GM18498 (cell line): ENCODE data around the gene CRTAP.
"Not testable (repeated sequence)": the region's sequence is repeated elsewhere in the genome, so short reads cannot be mapped to it uniquely, and the experiment has no call there.

ENCODE experiments used
- ATAC-seq: cut with Tn5 transposase; IDR thresholded peaks from one replicate; pipeline ENCODE4 v1.9.1; 2021; ENCODE audit warnings: mild to moderate bottlenecking, moderate library complexity; ENCODE audit not compliant: unreplicated experiment

CRTAP gene

DNA sequence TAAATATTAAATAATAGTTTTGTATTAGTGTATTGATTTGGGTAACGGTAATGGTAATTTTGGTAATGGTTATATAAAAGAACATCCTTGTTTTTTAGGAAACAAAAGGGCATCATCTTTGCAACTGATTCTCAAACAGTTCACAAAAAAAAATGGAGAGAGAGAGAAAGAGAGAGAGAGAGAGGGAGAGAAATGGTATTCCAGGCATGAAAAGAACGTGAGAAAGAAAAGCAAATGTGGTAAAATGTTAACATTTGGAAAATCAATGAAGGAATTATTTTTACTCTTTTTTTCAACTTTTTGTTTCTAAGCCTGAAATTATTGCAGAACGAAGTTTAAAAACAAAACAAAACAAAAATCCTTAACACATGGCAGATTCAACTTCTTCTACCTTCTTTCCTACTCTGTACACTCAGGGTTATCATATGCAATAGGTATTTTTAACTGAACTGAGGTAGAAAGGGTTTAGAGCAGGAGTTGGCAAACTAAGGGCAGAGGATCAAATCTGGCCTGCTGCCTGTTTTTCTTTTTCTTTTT, 14.6 kb upstream of the CRTAP start:
- ATAC-seq = no peak

DNA sequence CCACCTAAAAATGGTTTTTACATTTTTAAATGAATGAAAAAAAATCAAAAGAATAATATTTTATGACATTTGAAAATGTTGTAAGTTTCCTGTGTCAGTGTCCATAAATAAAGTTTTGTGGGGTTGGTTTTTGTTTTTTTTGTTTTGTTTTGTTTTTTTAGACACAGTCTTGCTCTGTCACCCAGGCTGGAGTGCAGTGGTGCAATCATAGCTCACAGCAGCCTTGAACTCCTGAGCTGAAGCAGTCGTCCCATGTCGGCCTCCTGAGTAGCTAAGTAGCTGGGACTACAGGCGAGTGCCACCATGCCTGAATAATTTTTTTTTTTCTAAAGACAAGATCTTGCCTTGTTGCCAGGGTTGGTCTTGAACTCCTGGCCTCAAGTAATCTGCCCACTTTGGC, 14.1 kb upstream of the CRTAP start:
- no peak for ATAC-seq

DNA sequence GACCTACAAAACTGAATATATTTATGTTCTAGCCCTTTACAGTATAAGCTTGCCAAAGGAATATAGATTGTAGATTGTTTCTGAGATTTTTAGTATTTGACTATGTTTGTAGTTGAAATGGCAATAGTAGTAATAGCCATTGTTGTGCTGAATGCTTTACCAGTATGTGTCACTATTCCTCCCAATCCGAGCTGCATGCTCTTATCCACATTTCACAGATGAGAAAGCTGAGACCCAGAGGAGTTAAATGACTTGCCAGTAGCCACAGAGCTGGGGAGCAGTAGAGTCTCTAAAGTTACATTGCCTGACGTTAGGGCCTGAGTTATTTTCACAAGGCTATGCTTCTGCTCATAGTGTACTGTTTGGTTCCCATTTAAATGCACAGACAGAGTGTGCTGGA, 13.6 kb upstream of the CRTAP start:
- ATAC-seq = no peak

DNA sequence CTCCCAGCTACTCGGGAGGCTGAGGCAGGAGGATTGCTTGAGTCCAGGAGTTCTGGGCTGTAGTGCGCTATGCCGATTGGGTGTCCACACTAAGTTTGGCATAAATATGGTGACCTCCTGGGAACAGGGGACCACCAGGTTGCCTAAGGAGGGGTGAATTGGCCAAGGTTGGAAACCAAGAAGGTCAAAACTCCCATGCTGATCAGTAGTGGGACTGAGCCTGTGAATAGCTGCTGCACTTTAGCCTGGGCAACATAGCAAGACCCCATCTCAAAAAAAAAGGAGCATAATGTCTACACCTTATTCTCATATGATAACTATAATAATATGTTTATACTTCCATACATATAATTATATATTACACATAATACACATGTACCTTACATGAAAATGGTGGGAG, 10.8 kb upstream of the CRTAP start:
- ATAC-seq = no peak

DNA sequence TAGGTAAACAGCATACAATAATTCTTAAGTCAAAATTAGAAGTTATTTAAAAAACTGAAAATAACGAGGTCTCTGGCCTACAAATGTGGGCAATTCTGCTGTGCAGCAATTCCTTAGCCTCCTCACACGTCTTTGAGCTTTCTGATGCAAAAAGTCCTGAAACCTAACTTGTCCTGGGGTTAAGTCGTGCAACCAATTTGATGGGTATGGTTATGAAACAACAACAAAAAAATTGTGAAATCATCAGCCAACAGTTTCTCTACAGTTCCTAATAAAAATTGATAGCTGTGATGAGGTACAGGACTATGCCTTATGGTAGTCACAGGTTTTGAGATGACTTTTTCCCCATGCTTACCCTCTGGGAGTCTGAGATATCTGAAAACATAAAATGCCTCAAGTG, 10.3 kb upstream of the CRTAP start:
- no peak for ATAC-seq

DNA sequence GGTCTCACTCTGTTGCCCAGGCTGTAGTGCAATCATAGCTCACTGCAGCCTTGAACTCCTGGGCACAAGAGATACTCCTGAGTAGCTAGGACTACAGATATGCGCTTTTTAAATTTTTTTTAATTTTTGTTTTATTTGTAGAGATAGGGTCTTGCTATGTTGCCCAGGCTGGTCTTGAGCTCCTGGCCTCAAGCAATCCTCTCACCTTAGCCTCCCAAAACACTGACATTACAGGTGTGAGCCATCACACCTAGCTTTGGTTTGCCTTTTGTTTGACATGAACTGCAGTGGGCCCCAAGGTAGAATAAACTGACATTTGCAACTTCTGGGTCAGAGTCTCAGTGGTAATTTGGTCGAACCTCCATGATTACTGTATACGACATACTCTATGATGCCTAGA, 9.0 kb upstream of the CRTAP start:
- no peak for ATAC-seq

DNA sequence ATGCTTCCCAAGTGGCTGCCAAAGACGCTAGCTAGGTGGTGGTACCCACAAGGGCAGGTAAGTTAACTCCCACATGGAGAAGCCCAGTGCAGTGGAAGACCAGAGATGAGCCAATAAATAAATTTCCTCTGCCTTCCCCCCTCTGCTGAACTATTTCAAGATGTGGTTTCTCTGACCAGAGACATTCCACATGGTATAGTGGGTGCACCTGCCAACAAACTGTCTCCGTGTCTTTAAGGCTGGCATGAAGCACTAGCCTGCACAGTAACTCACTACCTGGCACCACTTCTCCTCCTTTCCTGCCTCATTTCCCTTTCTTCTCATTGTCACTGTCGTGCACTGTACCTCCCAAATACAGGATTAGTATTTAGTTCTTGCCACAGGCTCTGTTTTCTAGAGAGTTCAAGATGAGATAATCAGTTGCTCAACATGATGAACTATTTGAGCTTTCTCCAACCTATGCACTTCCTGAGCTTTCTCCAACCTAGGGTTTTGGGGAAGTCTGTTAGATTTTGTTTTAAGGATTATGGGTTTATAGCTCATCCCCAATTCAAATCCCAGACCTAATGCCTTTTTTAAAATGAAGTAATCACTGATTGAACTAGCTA, 8.4 kb upstream of the CRTAP start:
- no peak for ATAC-seq

DNA sequence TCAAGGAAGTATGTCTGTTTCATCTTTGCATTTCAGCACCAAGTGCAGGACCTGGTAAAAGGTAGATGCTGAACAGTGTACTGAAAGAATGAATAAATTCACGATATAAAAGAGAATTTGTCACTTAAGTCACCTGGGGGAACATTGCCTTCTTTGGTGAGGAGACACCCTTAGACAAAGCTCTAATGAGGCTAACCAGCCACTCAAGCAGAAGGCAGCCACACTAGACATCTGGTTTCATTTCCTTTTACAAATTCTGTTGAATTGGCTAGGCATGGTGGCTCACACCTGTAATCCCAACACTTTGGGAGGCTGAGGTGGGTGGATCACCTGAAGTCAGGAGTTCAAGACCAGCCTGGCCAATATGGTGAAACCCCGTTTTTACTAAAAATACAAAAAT, 7.0 kb upstream of the CRTAP start:
- ATAC-seq = not testable (repeated sequence)

DNA sequence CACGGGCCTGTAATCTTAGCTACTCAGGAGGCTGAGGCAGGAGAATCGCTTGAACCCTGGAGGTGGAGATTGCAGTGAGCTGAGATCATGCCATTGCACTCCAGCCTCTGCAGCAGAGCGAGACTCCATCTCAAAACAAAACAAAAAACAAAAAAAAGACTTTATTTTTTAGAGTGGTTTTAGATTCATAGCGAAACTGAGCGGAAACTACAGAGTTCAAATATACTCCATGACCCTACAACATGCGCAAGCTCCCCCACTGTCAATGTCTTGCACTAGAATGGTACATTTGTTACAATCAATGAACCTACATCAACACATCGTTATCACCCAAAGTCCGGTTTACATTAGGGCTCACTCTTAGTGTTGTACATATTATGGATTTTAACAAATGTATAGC, 2.2 kb upstream of the CRTAP start:
- peak; percentile 28 for ATAC-seq

DNA sequence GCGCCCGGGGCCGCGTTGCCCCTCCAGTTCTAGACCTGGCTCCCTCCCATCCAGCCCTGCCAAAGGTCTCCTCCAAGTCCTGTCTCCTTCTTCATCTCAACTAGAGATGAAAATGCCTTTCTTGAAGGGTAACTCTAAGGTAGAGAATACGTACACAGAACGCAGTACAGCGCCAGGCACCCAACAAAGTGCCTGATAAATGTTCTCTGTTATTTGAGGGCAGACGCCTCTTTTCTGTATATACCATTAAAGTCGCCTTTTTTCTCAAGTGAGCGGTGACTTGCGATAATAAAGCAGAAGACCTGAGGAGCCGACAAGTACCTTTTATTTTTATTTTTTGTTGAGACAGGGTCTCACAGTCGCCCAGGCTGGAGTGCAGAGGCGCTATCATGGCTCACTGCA, 809 bp downstream of the CRTAP start:
- ATAC-seq = no peak

DNA sequence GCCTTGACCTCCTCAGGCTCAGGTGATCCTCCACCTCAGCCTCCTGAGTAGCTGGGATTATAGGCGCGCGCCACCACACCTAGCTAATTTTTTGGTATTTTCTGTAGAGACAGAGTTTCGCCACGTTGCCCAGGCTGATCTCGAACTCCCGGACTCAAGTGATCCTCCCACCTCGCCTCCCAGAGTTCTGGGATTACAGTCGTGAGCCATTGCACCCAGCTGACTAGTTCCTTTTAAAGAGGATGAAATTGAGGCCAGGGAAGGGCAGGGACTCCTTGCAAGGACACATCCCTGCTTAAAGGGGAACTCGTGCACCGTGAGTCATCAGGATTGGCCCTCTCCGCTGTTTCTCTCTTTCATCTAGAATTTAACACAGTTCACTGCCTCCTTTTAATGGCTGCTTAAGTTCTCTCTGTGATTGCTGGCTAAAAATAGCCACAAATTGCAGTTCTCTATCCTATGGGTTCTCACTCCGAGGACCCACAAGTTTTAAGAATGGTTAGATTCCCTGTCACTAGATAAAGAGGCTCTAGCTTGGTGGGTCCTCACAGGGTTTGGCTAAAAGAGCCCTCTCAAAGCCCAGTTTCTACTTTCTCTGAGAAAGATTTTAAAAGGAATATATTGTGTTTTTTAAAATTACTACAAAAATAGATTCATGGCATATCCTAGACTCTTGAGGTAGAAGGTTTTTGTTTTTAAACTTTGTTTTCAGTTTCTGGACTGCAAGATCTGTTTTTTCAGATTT, 1.4 kb downstream of the CRTAP start:
- ATAC-seq = no peak

DNA sequence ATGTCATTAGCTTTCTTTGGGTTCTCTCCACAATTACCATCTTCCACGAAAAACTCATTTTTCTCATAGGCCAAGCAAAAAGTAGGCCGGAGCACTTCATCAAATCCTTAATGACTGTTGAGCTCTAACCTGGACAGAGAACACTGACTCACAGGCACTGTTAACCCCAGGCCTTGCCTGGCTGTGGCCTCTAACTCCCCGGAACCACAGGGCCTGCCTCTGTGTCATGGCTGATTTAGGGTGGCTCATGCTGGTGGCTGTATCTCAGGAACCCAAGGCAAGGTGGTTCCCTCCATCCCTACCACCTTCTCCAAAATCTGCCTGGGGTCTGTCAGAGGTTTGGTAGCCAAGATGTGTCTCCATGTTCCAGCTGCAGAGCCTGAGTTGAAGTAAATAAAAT, 3.6 kb downstream of the CRTAP start:
- ATAC-seq = no peak

DNA sequence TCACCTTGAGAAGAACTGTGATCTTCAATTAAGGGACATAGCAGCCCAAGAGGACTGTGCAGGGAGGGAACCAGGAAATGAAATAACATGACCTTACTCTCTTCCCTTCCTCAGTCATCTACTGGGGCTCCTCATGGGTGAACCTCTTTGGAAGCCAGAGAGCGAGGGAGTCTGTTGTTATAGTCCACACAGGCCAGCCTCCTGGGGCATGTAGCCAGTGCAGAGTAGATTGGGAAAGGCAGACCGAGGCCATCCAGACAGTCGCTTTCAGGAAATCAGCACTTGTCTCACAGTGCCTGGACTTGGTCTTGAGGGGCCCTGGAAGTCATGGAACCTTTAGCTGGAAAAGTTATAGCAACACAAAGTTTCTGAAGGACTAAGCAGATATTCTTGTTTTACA, 6.1 kb downstream of the CRTAP start:
- ATAC-seq = no peak

DNA sequence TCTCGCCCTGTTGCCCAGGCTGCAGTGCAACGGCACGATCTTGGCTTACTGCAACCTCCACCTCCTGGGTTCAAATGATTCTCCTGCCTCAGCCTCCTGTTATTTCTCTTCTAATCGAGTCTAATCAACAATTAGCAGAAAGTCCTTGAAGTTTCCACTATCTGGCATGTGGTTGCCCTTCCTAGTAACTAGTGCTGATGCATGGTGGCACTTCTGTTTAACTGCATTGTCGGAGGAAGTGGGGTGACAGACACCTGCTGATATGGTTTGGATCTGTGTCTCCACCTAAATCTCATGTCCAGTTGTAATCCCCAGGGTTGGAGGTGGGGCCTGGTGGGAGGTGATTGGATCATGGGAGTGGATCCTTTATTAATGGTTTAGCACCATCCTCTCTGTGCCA, 9.2 kb downstream of the CRTAP start:
- ATAC-seq = no peak

DNA sequence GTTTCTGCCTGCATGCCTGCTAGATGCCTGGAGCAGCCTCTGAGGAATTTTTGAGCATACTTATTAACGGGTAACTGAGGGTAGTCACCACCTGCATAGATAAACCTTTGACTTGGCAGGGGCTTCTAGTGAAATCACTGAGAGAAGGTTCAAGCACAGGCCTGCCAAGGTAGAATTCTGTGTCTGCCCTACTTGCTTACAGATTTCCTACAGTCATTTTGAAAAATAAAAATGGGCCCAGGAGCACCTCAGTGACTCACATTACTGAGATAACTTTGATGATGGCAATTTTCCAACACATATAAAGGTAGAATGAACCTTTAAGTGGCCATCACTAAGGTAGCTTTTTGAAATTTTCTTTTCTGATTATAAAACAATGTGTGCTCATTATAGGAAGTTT, 10.8 kb downstream of the CRTAP start:
- ATAC-seq = no peak

DNA sequence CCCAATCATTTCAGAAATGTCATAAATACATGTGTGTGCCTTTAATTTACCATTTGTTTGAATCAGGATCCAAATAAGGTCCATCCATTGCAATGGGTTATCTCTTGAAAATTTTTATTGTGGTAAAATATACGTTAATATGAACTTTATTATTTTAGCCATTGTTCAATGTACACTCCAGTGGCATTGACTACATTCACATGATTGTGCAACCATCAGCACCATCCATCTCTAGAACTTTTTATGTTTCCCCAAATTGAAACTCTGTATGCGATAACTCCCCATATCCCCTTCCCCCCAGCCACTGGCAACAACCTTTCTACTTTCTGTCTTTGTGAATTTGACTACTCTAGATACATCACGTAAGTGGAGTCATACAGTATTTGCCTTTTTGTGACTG, 12.0 kb downstream of the CRTAP start:
- no peak for ATAC-seq

DNA sequence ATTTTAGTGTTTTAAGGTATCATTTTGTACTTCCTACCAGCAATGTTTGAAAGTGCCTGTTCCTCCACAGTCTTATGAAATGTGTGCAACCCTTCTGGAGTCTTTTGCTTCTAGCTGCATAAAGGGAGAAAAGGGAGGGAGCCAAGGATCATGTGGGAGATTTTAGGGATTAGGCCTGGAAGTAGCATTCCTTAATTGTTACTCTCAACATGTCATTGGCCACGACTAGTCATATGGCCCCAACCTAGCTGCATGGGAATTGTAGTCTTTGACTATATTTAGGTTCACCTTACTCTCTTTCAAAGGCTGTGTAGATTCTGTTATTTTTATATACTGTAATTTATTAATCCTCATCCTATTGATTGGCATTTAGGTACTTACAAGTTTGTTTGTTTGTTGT, 14.9 kb downstream of the CRTAP start:
- ATAC-seq = no peak

DNA sequence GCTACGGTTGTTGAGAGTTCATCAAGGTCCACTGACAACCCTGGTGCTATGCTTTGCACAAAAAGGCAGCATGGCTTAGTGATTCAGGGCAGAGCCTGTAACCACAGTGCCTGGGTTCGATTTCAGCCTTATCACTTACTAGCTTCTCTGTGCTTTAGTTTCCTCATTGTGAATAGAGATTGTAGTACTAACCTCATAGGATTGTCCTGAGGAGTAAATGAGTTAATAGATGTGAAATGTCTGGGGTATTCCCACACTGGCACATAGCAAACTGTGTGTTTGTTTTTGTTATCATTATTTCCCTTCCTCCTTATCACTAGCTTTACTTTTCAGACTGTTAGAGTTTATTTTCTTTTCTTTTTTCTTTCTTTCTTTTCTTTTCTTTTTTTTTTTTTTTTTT, 16.3 kb downstream of the CRTAP start:
- no peak for ATAC-seq

DNA sequence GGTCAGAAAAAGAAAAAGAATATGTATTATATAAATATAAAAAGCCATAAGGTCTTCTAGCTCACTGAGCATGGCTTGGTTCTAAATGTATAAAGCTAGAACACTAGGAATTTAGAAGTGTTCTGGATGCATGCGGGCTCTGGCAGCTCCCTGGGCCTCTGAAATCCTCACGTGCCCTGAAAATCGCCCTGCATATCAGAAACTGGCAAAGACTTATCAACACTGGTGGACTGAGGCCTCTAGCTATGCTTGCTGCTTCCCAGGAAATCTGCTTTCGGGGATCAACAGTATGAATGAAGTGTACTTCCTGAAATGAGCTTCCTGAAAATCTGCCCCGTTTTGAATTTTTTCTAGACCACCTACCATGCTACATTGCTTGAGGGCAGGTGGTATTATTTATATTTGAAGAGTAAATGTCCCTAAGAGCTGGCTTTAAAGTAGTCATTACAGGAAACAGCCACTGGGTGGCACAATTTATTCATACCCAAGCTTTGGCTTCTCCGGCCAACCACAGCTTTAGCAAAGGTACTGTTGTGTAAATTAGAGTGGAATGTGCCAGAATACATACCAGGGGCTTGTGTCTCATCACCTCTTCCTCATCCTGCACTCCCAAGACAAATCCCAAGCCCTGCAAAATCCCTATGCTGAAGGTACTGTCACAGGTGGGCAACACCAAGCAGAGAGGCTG, 17.7 kb downstream of the CRTAP start:
- peak; percentile 73 for ATAC-seq

DNA sequence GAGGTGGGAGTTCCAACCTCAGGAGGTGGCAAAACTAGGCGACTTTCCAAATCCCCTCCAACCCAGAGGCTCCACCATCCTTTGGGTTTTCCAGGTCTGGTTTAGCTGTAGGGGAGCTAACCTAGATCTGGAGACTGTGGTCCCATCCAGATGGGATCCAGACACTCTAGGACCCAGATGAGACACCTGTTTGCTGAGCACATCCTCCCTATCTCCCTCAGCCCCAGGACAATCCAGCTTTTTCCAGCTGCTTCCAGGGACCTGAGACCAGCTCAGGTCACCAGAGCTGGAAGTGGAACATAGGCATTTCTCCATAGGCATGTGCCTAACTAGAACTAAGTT, 18.2 kb downstream of the CRTAP start:
- no peak for ATAC-seq

DNA sequence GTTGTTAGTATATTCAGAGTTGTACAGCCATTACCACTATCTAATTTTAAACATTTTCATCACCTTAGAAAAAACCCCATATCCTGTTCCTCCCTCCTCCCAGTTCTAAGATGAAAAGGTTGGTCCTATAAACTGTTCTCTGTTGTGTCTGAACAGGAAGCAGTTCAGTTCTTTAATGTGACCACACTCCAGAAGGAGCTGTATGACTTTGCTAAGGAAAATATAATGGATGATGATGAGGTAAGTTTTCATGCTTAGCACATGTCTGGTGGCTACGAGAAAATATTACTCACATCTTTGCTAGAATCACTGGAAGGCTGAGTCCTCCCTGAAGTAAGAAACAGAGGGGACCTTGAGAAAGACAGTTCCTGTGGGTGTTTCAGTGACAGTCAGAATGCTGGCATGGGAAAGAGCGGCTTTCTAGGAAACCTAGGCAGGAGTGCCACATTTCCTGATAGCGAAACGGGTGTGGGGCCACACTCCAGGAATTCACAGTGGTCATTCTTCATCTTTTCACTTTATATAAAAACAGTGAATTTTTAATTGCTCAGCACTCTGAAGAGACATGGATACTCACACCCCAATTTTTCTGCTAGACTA, 20.3 kb downstream of the CRTAP start:
- ATAC-seq = no peak

DNA sequence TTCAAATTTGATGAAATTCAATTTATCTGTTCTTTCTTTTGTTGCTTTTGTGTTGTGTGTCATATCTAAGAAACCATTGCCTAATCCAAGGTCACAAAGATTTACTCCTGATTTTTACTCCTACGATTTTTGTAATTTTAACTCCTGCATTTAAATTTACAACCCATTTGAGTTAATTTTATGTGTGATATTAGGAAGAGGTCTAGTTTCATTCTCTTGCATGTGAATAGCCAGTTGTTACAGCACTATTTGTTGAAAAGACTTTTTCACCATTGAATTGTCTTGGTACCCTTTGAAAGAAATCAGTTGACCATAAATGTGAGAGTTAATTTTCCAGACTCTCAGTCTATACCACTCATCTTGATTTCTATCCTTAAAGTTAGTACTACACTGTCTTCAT, 23.9 kb downstream of the CRTAP start:
- ATAC-seq = no peak
